NCI-H345 (cell line): ENCODE measurements around the gene ACO2.
"Not testable (repeated sequence)": the region's sequence is repeated elsewhere in the genome, so short reads cannot be mapped to it uniquely, and the experiment has no call there.

ENCODE experiments used
- DNase-seq: peaks from one replicate; lab custom pipeline; 2025; lab: John Stamatoyannopoulos, UW

The ACO2 gene

GRCh38 chr22:41468381-41469217 lies at the start of gene ACO2, which contains the start of gene PHF5A:
ACO2 (plus strand) TSS chr22:41469117; CDS start chr22:41469147, 30 bp downstream.
PHF5A (minus strand) TSS chr22:41468692; CDS start chr22:41468653, 39 bp downstream.
- DNase-seq, result peak; percentile 94

GRCh38 chr22:41425660-41426365 lies 43.1 kb upstream of the ACO2 start:
- no peak for DNase-seq

DNA sequence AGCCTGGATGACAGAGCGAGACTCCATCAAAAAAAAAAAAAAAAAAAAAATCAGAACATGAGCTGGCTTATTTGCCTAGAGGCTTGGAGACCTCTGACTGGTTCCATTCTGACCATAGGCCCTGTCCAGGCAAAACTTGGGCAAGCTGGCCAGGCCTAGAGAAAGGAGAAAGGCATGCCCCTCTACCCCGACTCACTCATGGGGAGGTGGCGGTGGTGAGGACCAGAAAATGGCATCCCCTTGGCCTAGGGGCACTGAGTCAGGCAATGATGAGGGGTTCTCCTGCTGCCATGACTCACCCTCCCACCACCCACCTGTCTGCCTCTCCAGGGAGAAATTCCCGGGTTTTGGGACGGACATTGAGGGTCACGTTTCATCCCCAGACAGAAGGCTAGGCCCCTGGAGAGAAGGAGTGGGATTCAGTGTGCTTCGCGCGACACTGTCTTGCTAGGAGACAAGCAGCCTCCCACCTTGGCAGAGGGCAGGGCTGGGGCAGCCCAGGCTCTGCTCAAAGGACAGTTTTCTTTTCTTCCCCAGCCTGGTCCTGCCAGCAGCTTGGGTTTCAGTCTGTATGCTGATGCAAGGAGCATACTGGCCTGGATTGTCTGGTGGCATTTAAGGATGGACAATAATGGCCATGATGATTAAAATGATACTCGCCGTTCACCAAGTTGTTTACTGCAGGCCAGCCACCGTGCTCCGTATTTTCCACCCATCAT lies 39.5 kb upstream of the ACO2 start:
- DNase-seq, result no peak

- no peak for DNase-seq
Measured at GRCh38 chr22:41429951-41430332, 39.0 kb upstream of the ACO2 start.

DNA sequence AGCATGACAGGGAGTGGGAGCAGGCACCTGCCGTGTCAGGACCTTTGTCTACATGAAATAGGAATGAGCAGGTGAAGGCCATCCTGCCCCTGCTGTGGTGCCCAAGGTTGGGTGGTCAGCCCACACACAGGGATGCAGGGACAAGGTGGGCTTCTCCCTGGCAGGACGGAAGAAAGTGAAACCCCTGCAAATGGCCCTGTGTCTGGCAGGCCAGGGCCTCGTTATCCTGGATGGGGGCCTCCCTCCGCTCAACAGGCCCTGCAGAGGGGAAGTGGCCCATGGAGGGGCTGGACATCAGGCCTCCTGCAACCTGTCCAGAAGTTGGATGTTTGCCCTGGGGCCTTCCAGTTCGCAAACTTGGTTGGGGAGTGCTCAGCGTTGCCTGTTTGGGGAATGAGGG lies 37.3 kb upstream of the ACO2 start:
- DNase-seq, result no peak

GRCh38 chr22:41433480-41433879 lies 35.4 kb upstream of the ACO2 start:
- DNase-seq, result not testable (repeated sequence)

GRCh38 chr22:41434361-41435003 lies 34.4 kb upstream of the ACO2 start:
- DNase-seq, result not testable (repeated sequence)

GRCh38 chr22:41435560-41435959 lies 33.4 kb upstream of the ACO2 start:
- DNase-seq, result no peak

- DNase-seq, result no peak
Measured at GRCh38 chr22:41436322-41437113, 32.4 kb upstream of the ACO2 start.

- no peak for DNase-seq
Measured at GRCh38 chr22:41437198-41437597, 31.7 kb upstream of the ACO2 start.

GRCh38 chr22:41440511-41440910 lies 28.4 kb upstream of the ACO2 start:
- not testable (repeated sequence) for DNase-seq

GRCh38 chr22:41442240-41442792 lies 26.6 kb upstream of the ACO2 start:
- DNase-seq, result no peak

GRCh38 chr22:41444360-41445128 lies 24.4 kb upstream of the ACO2 start:
- no peak for DNase-seq

DNA sequence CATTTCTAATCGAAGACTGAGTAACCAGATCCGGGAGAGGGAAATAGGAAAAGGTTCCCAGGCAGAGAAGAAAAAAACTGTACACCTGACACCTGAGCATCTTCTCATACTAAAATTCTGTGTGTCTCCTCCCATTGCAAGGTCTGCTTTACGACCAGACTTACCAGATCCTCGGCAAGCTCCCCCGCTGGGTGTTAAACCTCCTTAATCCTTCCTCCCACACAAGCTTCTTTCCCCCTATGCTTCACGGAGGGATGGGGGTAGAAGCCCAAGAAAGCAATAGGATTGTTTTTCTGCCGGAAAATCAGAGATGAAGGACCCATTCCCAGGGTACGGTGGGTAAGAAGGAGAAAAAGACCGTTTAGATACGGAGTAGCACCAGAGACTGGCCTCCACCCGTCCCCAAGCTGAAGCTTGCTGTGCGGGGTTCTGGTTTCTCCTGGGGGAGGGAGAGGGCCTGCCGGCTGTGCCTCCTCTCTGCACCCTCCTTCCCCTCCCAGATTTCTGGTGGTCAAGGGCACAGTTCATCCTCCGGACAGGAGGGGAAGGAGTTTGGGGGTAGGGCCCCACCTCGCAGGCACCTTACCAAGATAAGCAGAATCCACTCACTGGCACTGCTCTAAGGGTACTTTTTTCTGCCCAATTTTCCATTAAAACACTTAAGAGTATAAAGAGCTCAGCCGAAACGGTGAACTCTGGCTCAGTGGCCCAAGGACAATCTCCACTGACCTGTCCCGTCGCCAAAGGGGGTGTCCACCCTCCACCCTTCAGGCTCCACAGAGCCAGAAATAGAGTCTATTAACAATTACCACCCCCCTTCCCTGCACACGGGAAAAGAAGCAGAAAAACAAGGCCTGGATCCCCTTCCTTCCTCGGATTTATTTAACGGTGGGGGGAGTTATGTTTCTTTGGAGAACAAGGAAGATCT lies 23.5 kb upstream of the ACO2 start:
- DNase-seq, result no peak

DNA sequence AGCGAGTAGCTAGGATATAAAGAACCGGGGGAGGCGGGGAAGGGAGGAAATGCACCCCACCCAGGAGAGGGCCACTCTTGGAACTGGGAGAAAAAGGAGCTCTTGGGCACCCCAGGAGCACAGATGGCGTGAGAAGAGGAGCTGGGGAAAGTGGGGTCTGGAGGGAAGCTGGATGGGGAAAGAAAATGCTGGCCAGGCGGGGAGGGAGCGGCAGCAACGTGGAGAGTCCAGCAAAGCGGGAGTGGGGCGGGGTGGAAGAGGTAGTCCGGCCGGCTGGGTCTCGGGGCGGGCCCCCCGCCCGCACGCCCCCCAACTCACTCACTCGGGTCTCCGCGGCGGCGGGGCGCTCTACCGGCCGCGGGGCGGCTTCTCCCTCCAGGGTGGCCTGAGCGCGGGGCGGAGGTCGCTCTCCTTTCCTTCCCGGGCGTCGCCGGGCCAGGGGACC lies 22.8 kb upstream of the ACO2 start:
- DNase-seq, result no peak

- DNase-seq, result peak; percentile 93
Measured at GRCh38 chr22:41446639-41447434, 22.1 kb upstream of the ACO2 start, which contains the start of gene TOB2. TOB2 (minus strand) TSS chr22:41446801; CDS start chr22:41437345, 9,456 bp downstream.

DNA sequence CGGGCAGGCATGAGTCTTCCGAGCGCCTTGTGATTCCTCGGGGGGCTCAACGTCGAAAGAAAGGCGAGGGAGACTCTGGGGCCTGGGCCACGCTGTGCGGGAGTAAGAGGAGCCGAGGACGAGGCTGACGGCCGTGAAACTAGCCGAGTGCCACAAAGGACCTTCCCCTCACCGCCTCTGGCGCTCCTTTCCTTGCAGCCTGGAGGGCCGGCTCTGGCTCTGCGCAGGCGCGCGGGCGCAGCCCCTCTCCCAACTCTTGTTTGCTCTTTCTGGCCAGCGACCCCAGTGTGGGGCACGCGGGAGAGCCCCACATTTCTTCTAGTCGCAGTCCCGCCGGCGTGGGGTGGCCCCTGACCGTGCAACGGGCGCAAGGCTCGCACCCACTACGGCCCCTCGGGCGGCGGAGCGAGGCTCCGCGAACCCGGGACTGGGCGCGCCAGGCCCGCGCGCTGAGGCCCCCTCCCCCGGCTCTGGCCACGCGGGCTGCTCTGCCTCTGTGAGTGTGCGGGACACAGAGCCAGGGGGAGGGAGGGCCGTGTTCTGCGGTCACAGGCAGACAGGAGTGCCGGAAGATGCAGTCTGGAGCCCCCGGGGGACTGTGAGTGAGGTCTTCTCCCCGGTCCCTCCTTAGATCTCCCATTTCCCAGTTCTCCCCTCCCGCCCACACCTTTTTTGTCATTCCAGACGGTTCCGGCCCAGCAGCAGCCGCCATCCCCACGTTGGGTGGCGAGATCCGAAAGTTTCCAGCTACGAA lies 21.3 kb upstream of the ACO2 start:
- peak; percentile 61 for DNase-seq
